Measurements from ENCODE around the gene ACIN1. TPM values are rescaled to one million over a fixed set of nuclear protein-coding genes. Genes with fewer than 3 reads are reported as not detected.
A peak's percentile ranks its signal among the peaks of the same experiment; 100 is the strongest.

ACIN1 gene
- total and polyA plus RNA-seq, 2 of the 8 experiments (the other 6 are each of a cell fraction or from before 2014, with no cell fraction given), result 132 to 233 TPM

GRCh38 chr14:23069413-23069806 is 25.5 kb downstream of the ACIN1 start:
- Histone ChIP-seq H3K27me3 (replicated peaks in 1 of 4; ENCODE audit: control insufficient read depth in 3 of 4, extremely low read depth in 1 of 4, insufficient read depth in 3 of 4, low read length in 3 of 4) (no peaks in the 10 kb centered on the region), H2BK12ac (ENCODE audit: low read depth, low read length) (no peak overlapping the region), H2BK15ac (ENCODE audit: low read length) (no peak overlapping the region), H3K4ac (replicated peaks; ENCODE audit: insufficient read length, low read depth, low read length) (no peak overlapping the region), H3K4me2 (ENCODE audit: insufficient read depth in 1 of 2, low read depth in 2 of 2, low read length in 2 of 2) (peak overlapping the region; percentile 46 to 99), H3K56ac (replicated peaks; ENCODE audit: insufficient read length, low read depth, low read length) (no peak overlapping the region), H3K18ac (ENCODE audit: extremely low read depth, low read length) (no peak overlapping the region), H3K23me2 (ENCODE audit: low read depth, low read length) (peaks cover 14% of the 10 kb centered on the region), H4K91ac (replicated peaks; ENCODE audit: insufficient read length, low read length) (no peak overlapping the region), H4K8ac (ENCODE audit: extremely low read depth, insufficient read depth, low read length) (no peak overlapping the region), H3K9me3 (ENCODE audit: insufficient read depth in 2 of 2, low read depth in 1 of 2, low read length in 1 of 2) (no peaks in the 10 kb centered on the region), H3K9ac (replicated peaks in 1 of 4; ENCODE audit: extremely low read depth in 1 of 4, low read depth in 3 of 4, low read length in 3 of 4) (no peak overlapping the region), H3K79me1 (ENCODE audit: low read depth, low read length) (peaks cover 7% of the 10 kb centered on the region), H3K79me2 (ENCODE audit: control insufficient read depth in 1 of 2, insufficient read depth in 2 of 2, low read length in 2 of 2) (peaks cover 23 to 49% of the 10 kb centered on the region in 2 experiments), H3K4me1 (replicated peaks in 1 of 4; ENCODE audit: control insufficient read depth in 3 of 4, insufficient read depth in 4 of 4, low read length in 3 of 4) (peaks cover 5 to 27% (median 15%) of the 10 kb centered on the region in 4 experiments; a peak in 6 of 7 replicates), H3K36me3 (ENCODE audit: control insufficient read depth in 2 of 4, insufficient read depth in 4 of 4, low read length in 3 of 4) (peaks cover 29 to 56% (median 41%) of the 10 kb centered on the region in 4 experiments), H2BK5ac (ENCODE audit: low read depth, low read length) (no peak overlapping the region), H2AFZ (ENCODE audit: low read length) (no peak overlapping the region), H3K27ac (ENCODE audit: low read depth, low read length) (no peak overlapping the region), H4K5ac (ENCODE audit: insufficient read length, low read depth, low read length) (no peak overlapping the region), H3K4me3 (ENCODE audit: extremely low read depth in 1 of 4, insufficient read depth in 2 of 4, low read depth in 3 of 4, low read length in 4 of 4) (peak overlapping the region in 2 of 4 experiments; percentile 7 to 43; a peak in 2 of 8 replicates), H4K20me1 (replicated peaks in 1 of 2; ENCODE audit: control insufficient read depth in 1 of 2, insufficient read depth in 2 of 2, low read length in 2 of 2) (peaks cover 20 to 21% of the 10 kb centered on the region in 2 experiments), H2BK120ac (replicated peaks; ENCODE audit: low read depth, low read length) (no peak overlapping the region), H2BK20ac (ENCODE audit: low read length) (no peak overlapping the region), H3K23ac (ENCODE audit: insufficient read length) (no peak overlapping the region), H2AK5ac (ENCODE audit: low read depth, low read length) (no peak overlapping the region), H3K14ac (ENCODE audit: insufficient read length) (no peak overlapping the region)
- DNase-seq (ENCODE audit: low read depth in 1 of 2, low spot score in 2 of 2) (no peak), FAIRE-seq (no peak)
- ChIA-PET POLR2A (ENCODE audit: partially characterized antibody) (interaction anchor here (0.8 to 4.0 kb wide), 16 partner anchors 10 to 246 kb away, joined by 3 to 37 read pairs (median 4); partner anchors contain the start of genes ACIN1, C14orf119, HAUS4 and PRMT5), CTCF (ENCODE audit: partially characterized antibody) (interaction anchor here (0.8 to 2.9 kb wide), 51 partner anchors 9 to 1057 kb away, joined by 3 to 55 read pairs (median 5); partner anchors contain the start of genes ACIN1, AJUBA, C14orf119 and CDH24)
- 83% methylated on average over 4 of the region's 4 CpGs; no CpG with 5 or more reads in 1 of the 2 experiments for WGBS, 2 experiments (ENCODE audit: extremely low coverage in 1 of 2, insufficient coverage in 1 of 2, insufficient read length in 1 of 2, insufficient replicate concordance in 2 of 2, low coverage in 1 of 2, low lambda C conversion rate in 2 of 2, missing lambda C conversion rate in 1 of 2)
- TF ChIP-seq KDM4A (IDR thresholded peaks at IDR 0.05; ENCODE audit: low read depth, low read length, severe bottlenecking) (no peak), CEBPB (IDR thresholded peaks at IDR 0.05; ENCODE audit: low read depth, low read length) (no peak), PHF8 (conservative IDR thresholded peaks at IDR 0.05; ENCODE audit: low read depth, low read length) (no peak), CHD2 (IDR thresholded peaks at IDR 0.05; ENCODE audit: low read length) (no peak)
